HepG2 (cell line): ENCODE measurements around the gene PCIF1. TPM values are rescaled to one million over a fixed set of nuclear protein-coding genes. Genes with fewer than 3 reads are reported as not detected.

Source experiments
- ARID2 ChIP-seq: sonication (generic); formaldehyde crosslinking; IDR thresholded peaks from 2 replicates; pipeline ENCODE4 v1.8.1; 2022; ENCODE audit warnings: mild to moderate bottlenecking, missing genetic modification reagents, borderline replicate concordance
- CHCHD3 ChIP-seq: sonication (generic); formaldehyde crosslinking; IDR thresholded peaks from 2 replicates; pipeline ENCODE4 v1.8.0; 2022; ENCODE audit warnings: mild to moderate bottlenecking, missing genetic modification reagents, moderate library complexity
- ELF4 ChIP-seq: sonication (generic); formaldehyde crosslinking; IDR thresholded peaks from 2 replicates; pipeline ENCODE4 v1.5.0; 2020; ENCODE audit warnings: missing genetic modification reagents, mild to moderate bottlenecking, moderate library complexity, borderline replicate concordance
- FOXK1 ChIP-seq: sonication (generic); formaldehyde crosslinking; IDR thresholded peaks from 2 replicates; pipeline ENCODE4 v1.4.0; 2020; ENCODE audit warnings: low read depth, missing genetic modification reagents, borderline replicate concordance
- FOXO1 ChIP-seq: sonication (generic); formaldehyde crosslinking; IDR thresholded peaks from 2 replicates; pipeline ENCODE4 v1.4.0; 2020; ENCODE audit warnings: missing genetic modification reagents
- GTF3A ChIP-seq: sonication (generic); formaldehyde crosslinking; conservative IDR thresholded peaks from 2 replicates; pipeline ENCODE4 v1.4.0; 2020; ENCODE audit warnings: mild to moderate bottlenecking, missing genetic modification reagents
- HMG20A ChIP-seq: IDR thresholded peaks from 2 replicates; pipeline ENCODE4 v1.6.1; 2016; ENCODE audit warnings: borderline replicate concordance
- HMG20B ChIP-seq: conservative IDR thresholded peaks from 2 replicates; pipeline ENCODE4 v1.6.1; 2016; ENCODE audit warnings: missing genetic modification reagents, missing compliant biosample characterization
- JUNB ChIP-seq: sonication (generic); formaldehyde crosslinking; IDR thresholded peaks from 2 replicates; pipeline ENCODE4 v1.8.0; 2022; ENCODE audit warnings: missing genetic modification reagents, mild to moderate bottlenecking, borderline replicate concordance
- MTA3 ChIP-seq: sonication (generic); formaldehyde crosslinking; IDR thresholded peaks from 2 replicates; pipeline ENCODE4 v1.4.0; 2020; ENCODE audit warnings: missing genetic modification reagents
- NFE2 ChIP-seq: sonication (generic); formaldehyde crosslinking; IDR thresholded peaks from 2 replicates; pipeline ENCODE4 v1.4.0; 2020; ENCODE audit warnings: missing genetic modification reagents
- NFYB ChIP-seq: sonication (generic); formaldehyde crosslinking; IDR thresholded peaks from 2 replicates; pipeline ENCODE4 v1.4.0; 2020; ENCODE audit warnings: missing genetic modification reagents
- PHB2 ChIP-seq: fragments of 450-650 bp; IDR thresholded peaks from 2 replicates; pipeline ENCODE4 v1.6.1; 2018; ENCODE audit not compliant: partially characterized antibody
- WIZ ChIP-seq: sonication (generic); formaldehyde crosslinking; IDR thresholded peaks from 2 replicates; pipeline ENCODE4 v1.5.1; 2020; ENCODE audit warnings: mild to moderate bottlenecking, missing genetic modification reagents
- ZBTB42 ChIP-seq: sonication (generic); formaldehyde crosslinking; IDR thresholded peaks from 2 replicates; pipeline ENCODE4 v1.5.0; 2020; ENCODE audit warnings: mild to moderate bottlenecking, missing genetic modification reagents
- ZEB1 ChIP-seq: IDR thresholded peaks from 2 replicates; pipeline ENCODE4 v1.6.1; 2012; ENCODE audit warnings: mild to moderate bottlenecking, low read depth, inconsistent platforms; ENCODE audit not compliant: insufficient replicate concordance
- ZFP36L1 ChIP-seq: sonication (generic); formaldehyde crosslinking; IDR thresholded peaks from 2 replicates; pipeline ENCODE4 v1.8.0; 2022; ENCODE audit warnings: mild to moderate bottlenecking, missing genetic modification reagents, moderate library complexity
- ZNF253 ChIP-seq: sonication (generic); formaldehyde crosslinking; IDR thresholded peaks from 2 replicates; pipeline ENCODE4 v1.8.0; 2022; ENCODE audit warnings: mild to moderate bottlenecking, missing genetic modification reagents, borderline replicate concordance
- ZNF577 ChIP-seq: sonication (generic); formaldehyde crosslinking; IDR thresholded peaks from 2 replicates; pipeline ENCODE4 v1.4.0; 2020; ENCODE audit warnings: mild to moderate bottlenecking, low read depth, missing genetic modification reagents, borderline replicate concordance
- ZNF598 ChIP-seq: sonication (generic); formaldehyde crosslinking; IDR thresholded peaks from 2 replicates; pipeline ENCODE4 v1.5.1; 2020; ENCODE audit warnings: mild to moderate bottlenecking, missing genetic modification reagents, borderline replicate concordance
- ZNF749 ChIP-seq: sonication (generic); formaldehyde crosslinking; IDR thresholded peaks from 2 replicates; pipeline ENCODE4 v1.8.0; 2022; ENCODE audit warnings: mild to moderate bottlenecking, missing genetic modification reagents, moderate library complexity, borderline replicate concordance
- polyA plus RNA-seq, 8 experiments: library from polyadenylated mRNA; depleted of rRNA in 3 of 8; stranded (reverse) in 7 of 8; unstranded in 1 of 8; fragments of >200 nt; fragmentation: Illumina TruSeq in 4 of 8; extraction: Trizol in 4 of 8; gene quantifications; 2 replicates each; pipeline versions ENCODE4 v1.2.1 to v1.2.3, GENCODE V29; 2011 to 2016; ENCODE audit warnings: low read depth in 4 of 8, missing spikeins in 1 of 8, mixed read lengths in 1 of 8; ENCODE audit not compliant: insufficient read depth in 1 of 8
- total RNA-seq, 5 experiments: library from RNA; depleted of rRNA; stranded (reverse); fragments of >200 nt; fragmentation: Illumina TruSeq; extraction: Trizol; gene quantifications; 2 replicates each; pipeline ENCODE4 v1.2.3, GENCODE V29; 2016; ENCODE audit warnings: low read depth in 1 of 5
- TF ChIP-seq, protein P1 (sequence below): sonication (generic); formaldehyde crosslinking; IDR thresholded peaks from 2 replicates; pipeline ENCODE4 v1.4.0; 2020; ENCODE audit warnings: low read depth, mild to moderate bottlenecking, missing genetic modification reagents
- TF ChIP-seq, protein P2 (sequence below): sonication (generic); formaldehyde crosslinking; IDR thresholded peaks from 2 replicates; pipeline ENCODE4 v1.4.0; 2020; ENCODE audit warnings: mild to moderate bottlenecking, missing genetic modification reagents
- TF ChIP-seq, protein P3 (sequence below): sonication (generic); formaldehyde crosslinking; IDR thresholded peaks from 2 replicates; pipeline ENCODE4 v1.8.1; 2022; ENCODE audit warnings: mild to moderate bottlenecking, missing genetic modification reagents
- TF ChIP-seq, protein P4 (sequence below): sonication (generic); formaldehyde crosslinking; IDR thresholded peaks from 2 replicates; pipeline ENCODE4 v1.8.0; 2022; ENCODE audit warnings: missing genetic modification reagents, mild to moderate bottlenecking, moderate library complexity, borderline replicate concordance

Gene PCIF1
- total and polyA plus RNA-seq, 2 of the 13 experiments (the other 11 are each of a cell fraction or from before 2014, with no cell fraction given): 20.9 to 24.4 TPM

DNA sequence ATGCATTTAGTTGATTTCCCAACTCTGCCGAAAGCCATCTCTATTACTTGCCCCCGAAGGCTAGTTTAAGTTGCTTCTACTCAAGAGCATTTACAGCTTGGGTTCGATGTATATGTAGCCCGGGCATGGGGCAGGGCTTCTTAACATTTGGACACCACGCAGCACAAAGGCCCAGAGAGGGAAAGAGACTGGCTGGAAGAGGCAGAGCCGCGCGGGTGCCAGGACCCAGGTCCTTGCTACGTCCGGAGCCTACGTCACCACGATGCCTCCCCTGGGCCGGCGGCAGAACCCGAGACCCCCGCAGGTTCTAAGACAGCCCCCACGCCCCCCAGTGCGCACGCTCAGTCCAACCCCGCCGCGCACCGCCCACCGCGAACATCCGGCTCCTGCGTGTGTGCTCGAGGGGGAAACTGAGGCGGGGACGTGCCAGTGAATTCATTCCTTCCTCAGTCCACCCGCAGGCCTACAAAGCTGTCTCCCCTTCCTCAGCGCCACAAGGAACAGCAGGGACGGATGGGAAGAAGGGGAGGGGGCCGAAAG lies 367 bp upstream of the PCIF1 start (continued):
- TF ChIP-seq, protein P1, sequence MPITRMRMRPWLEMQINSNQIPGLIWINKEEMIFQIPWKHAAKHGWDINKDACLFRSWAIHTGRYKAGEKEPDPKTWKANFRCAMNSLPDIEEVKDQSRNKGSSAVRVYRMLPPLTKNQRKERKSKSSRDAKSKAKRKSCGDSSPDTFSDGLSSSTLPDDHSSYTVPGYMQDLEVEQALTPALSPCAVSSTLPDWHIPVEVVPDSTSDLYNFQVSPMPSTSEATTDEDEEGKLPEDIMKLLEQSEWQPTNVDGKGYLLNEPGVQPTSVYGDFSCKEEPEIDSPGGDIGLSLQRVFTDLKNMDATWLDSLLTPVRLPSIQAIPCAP: 0 out of 2 replicates have a peak, but pooled peaks have one; percentile 25
- TF ChIP-seq HMG20B (no peak; the same call in 1 of the 2 replicates), WIZ (CRISPR knock-in tag) (no peak), ZNF577 (peak; percentile 83; the same call in 1 of the 2 replicates), MTA3 (CRISPR knock-in tag) (no peak), ELF4 (CRISPR knock-in tag) (no peak), GTF3A (CRISPR knock-in tag) (peak; percentile 73; the same call in 1 of the 2 replicates), CHCHD3 (CRISPR knock-in tag) (no peak), ZNF749 (CRISPR knock-in tag) (peak; percentile 17; the same call in 1 of the 2 replicates), ARID2 (CRISPR knock-in tag) (no peak; the same call in 1 of the 2 replicates), ZBTB42 (CRISPR knock-in tag) (no peak), PHB2 (no peak), NFYB (no peak), HMG20A (no peak), FOXO1 (CRISPR knock-in tag) (no peak; the same call in 1 of the 2 replicates), ZNF598 (CRISPR knock-in tag) (peak; percentile 79; the same call in 1 of the 2 replicates), NFE2 (CRISPR knock-in tag) (no peak), JUNB (peak; percentile 64; the same call in 1 of the 2 replicates), FOXK1 (no peak), ZNF253 (no peak; the same call in 1 of the 2 replicates), ZEB1 (peak; percentile 35), ZFP36L1 (CRISPR knock-in tag) (peak; percentile 85; the same call in 1 of the 2 replicates)
- TF ChIP-seq, protein P2, sequence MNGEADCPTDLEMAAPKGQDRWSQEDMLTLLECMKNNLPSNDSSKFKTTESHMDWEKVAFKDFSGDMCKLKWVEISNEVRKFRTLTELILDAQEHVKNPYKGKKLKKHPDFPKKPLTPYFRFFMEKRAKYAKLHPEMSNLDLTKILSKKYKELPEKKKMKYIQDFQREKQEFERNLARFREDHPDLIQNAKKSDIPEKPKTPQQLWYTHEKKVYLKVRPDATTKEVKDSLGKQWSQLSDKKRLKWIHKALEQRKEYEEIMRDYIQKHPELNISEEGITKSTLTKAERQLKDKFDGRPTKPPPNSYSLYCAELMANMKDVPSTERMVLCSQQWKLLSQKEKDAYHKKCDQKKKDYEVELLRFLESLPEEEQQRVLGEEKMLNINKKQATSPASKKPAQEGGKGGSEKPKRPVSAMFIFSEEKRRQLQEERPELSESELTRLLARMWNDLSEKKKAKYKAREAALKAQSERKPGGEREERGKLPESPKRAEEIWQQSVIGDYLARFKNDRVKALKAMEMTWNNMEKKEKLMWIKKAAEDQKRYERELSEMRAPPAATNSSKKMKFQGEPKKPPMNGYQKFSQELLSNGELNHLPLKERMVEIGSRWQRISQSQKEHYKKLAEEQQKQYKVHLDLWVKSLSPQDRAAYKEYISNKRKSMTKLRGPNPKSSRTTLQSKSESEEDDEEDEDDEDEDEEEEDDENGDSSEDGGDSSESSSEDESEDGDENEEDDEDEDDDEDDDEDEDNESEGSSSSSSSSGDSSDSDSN (CRISPR knock-in tag): no peak; the same call in 1 of the 2 replicates
- TF ChIP-seq, protein P3, sequence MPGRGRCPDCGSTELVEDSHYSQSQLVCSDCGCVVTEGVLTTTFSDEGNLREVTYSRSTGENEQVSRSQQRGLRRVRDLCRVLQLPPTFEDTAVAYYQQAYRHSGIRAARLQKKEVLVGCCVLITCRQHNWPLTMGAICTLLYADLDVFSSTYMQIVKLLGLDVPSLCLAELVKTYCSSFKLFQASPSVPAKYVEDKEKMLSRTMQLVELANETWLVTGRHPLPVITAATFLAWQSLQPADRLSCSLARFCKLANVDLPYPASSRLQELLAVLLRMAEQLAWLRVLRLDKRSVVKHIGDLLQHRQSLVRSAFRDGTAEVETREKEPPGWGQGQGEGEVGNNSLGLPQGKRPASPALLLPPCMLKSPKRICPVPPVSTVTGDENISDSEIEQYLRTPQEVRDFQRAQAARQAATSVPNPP (CRISPR knock-in tag): peak; percentile 85; the same call in 1 of the 2 replicates
- TF ChIP-seq, protein P4, sequence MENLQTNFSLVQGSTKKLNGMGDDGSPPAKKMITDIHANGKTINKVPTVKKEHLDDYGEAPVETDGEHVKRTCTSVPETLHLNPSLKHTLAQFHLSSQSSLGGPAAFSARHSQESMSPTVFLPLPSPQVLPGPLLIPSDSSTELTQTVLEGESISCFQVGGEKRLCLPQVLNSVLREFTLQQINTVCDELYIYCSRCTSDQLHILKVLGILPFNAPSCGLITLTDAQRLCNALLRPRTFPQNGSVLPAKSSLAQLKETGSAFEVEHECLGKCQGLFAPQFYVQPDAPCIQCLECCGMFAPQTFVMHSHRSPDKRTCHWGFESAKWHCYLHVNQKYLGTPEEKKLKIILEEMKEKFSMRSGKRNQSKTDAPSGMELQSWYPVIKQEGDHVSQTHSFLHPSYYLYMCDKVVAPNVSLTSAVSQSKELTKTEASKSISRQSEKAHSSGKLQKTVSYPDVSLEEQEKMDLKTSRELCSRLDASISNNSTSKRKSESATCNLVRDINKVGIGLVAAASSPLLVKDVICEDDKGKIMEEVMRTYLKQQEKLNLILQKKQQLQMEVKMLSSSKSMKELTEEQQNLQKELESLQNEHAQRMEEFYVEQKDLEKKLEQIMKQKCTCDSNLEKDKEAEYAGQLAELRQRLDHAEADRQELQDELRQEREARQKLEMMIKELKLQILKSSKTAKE (CRISPR knock-in tag): no peak
